ENCODE data around the gene ASTN2.

The ASTN2 gene

GRCh38 chr9:116980582-116981120 is 434.2 kb downstream of the ASTN2 start:
- no peak for DNase-seq (ENCODE audit: low read depth in 2 of 3, low spot score in 2 of 3)

GRCh38 chr9:116979456-116979855 is 435.4 kb downstream of the ASTN2 start:
- no peak for DNase-seq (ENCODE audit: low read depth in 2 of 3, low spot score in 2 of 3)

DNA sequence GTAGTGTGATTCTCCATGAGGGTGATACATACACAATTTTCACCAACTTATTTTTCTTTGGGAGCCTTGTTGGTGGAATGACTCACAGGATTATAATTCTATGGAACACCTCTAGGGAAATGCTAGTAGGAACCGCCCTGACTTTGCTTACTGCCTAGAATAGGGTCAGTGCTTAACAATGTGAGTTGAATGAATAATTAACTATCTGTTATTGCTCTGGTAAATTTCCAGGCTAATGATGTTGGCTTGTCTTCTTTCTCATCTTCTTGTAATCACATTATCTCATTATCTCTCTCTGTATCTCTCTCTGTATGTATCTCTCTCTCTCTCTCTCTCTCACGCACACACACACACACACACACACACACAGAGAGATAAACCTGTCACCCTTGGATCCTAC is 436.7 kb downstream of the ASTN2 start:
- no peak for DNase-seq (ENCODE audit: low read depth in 2 of 3, low spot score in 2 of 3)

- DNase-seq (ENCODE audit: low read depth in 2 of 3, low spot score in 2 of 3) = no peak
Observed at GRCh38 chr9:116975126-116975525, 439.7 kb downstream of the ASTN2 start.

- DNase-seq (ENCODE audit: low read depth in 2 of 3, low spot score in 2 of 3) = no peak
Observed at GRCh38 chr9:116966199-116966598, 448.7 kb downstream of the ASTN2 start.

- no peak for DNase-seq (ENCODE audit: low read depth in 2 of 3, low spot score in 2 of 3)
Observed at GRCh38 chr9:116964258-116964657, 450.6 kb downstream of the ASTN2 start.

DNA sequence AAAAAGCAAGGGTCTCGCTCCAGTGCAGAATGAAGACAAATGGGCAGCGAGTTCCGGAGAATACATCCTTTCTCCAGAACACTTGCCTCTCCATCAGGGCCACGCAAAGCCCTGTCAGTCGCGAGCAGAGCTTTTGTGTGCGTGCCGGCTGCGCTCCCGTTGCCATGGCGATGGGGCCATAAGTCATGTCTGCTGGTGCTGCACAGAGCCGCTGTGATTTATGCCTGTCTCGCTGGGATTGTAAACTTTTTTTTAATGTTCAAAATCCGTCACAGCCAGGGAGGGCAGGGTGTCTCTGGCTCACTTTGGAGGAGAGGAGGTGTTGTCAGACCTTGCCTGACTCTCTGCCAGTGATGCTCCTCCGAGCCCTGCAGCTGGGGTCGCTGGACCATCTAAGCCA is 455.0 kb downstream of the ASTN2 start:
- DNase-seq (ENCODE audit: low read depth in 2 of 3, low spot score in 2 of 3) = no peak

DNA sequence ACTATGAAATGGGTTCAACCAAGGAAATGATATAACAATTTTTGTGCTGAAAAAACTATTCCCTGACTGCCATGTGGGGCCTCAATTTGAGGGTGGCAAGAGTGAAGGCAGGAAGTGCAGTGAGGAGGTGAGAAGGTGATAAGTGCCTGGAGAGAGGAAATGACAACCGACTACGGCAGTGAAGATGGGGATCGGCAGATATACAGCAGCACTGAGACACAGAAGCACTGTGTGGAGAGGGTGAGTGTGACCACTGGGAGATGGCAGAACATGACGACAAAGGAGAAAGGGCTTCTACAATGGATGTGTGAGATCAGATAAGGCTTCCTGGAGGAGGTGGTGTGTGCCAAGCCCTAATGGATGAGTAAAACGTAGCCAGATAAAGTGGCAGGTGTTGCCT is 456.0 kb downstream of the ASTN2 start:
- no peak for DNase-seq (ENCODE audit: low read depth in 2 of 3, low spot score in 2 of 3)

- DNase-seq (ENCODE audit: low read depth in 2 of 3, low spot score in 2 of 3) = no peak
Observed at GRCh38 chr9:116954731-116955130, 460.1 kb downstream of the ASTN2 start.

DNA sequence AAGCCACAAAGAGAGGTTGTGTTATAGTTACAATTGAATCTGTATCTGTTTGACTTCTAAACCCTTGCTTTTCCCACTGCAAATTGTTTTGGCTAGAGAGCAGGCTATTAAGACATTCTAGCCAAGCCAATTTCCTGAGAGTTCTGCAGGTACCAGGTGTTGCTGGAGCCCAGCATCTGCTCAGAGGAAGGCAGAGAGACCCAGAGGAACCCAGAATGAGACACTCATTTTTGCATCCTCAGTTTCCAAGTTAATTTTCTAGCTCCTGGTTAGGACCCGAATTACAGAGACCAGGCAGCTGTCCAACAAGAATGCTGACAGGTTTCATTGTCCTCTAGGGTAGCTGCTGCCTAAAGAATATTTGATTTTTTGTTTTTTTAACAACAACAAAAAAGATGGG is 461.6 kb downstream of the ASTN2 start:
- DNase-seq (ENCODE audit: low read depth in 2 of 3, low spot score in 2 of 3) = no peak

DNA sequence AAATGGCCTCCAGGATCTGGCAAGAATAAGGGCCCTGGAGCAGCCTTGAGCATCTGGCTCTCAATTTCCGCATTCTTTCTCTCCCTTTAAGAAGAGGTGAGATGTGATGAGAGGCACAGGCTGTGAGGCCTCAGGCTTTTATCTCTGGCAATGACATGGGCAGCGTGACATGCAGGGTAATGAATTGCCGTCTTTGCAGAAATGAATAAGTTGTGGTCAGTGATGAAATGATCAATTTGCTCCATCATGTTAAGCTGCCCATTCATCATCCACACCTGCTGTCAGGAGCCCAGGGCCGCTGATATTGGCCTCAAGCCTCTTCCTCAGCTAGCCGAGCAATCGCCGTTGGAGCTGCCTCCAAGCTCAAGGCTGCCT is 462.4 kb downstream of the ASTN2 start:
- no peak for DNase-seq (ENCODE audit: low read depth in 2 of 3, low spot score in 2 of 3)

DNA sequence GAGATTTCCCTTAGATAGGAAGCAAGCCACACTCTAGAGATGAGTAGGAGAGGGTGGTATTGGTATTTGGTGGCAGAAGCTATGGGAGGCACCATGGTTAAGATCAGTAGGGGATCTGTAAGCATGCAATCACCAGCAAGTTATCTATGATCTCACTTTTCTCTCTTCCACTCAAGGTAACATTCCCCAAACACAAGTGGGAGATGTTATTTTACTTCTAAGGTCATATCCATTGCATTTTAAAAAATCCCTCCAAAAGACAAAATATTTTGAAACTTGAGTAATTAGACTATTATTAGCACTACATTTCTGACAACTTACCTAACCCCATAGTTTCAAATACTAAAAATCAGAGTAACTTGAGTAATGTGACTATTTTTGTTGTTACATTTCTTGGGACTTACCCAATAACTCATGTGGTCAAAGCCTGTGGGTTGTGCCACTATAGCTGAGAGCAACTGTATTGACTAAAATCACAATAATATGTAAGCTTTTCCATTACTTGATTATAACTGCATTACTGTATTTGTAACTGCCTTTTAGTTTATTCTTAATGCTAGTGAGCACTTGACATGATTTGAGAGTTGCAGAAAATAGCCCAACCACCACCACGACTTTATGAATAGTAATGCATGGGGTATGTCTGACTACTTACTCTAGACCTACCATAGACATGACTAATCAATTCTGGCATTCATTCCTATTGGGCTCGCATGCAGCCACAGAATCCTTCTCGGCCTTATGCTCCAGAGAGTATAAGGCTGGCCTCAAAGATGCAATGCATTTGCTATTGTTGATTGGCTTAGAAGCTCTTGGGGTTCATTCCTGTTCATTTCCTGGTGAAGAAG is 463.0 kb downstream of the ASTN2 start:
- DNase-seq (ENCODE audit: low read depth in 2 of 3, low spot score in 2 of 3) = no peak

DNA sequence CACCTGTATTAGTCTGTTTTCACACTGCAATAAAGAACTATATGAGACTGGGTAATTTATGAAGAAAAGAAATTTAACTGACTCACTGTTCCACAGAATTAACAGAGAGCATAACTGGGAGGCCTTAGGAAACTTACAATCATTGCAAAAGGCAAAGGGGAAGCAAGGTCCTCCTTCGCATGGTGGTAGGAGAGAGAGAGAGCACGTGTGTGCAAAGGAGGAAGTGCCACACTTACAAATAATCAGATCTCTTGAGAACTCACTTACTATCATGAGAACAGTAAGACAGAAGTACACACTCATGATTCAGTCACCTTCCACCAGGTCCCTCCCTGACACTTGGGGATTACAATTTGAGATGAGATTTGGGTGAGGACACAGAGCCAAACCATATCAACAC is 469.0 kb downstream of the ASTN2 start:
- DNase-seq (ENCODE audit: low read depth in 2 of 3, low spot score in 2 of 3) = no peak

DNA sequence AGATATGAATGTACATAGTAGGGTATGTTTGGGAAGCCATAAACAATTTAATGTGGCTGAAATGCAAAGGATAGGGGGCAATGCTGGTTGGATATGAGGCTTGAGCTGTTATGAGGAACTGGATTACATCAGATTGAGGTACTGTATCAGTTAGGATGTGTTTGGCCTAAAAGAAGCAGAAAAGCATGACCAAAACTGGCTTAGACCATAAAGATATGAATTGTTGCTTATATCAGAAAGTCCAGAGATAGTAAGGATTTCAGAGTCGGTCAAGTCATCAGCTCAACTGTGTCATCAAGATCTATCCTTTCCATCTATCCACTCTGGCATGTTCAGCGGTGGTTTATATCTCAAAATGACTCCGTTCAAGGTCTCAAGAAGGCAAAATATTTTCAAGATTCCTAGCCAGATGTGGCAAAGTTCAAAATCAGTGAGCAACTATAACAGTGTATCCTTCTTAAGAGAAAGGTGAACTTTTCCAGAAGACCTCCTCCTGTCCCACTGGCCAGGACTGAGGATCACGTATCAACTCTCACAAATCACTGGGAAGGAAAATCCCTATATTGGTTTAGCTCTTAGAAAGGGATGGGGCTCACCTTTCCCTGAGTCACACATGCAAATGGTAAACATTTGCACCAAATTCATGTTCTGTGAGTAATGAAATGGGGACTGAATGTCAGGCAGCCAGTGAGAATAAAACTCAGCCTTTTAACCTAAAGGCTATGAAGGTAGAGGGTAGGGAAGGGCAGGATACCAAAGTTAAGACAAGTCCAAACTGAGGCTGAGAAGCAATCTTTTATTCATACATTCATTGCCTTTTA is 469.9 kb downstream of the ASTN2 start:
- no peak for DNase-seq (ENCODE audit: low read depth in 2 of 3, low spot score in 2 of 3)

DNA sequence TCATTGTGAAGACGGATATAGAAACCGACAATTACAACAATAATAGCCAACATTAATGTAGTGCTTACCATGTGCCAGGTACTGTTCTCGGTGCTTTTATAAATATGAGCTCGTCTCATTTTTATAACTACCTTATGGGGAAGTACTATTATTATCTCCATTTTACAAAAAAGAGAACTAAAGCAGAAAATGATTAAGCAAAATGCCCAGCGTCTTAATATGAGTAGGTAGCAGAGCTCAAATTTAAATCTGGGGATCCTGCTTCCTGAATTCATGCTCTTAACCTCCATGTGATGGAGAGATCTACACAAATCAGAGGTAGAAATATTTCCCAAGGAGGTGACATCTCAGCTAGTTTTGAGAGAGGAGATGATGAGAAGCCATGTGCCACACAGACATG is 470.9 kb downstream of the ASTN2 start:
- DNase-seq (ENCODE audit: low read depth in 2 of 3, low spot score in 2 of 3) = no peak

GRCh38 chr9:116942593-116943061 is 472.2 kb downstream of the ASTN2 start:
- no peak for DNase-seq (ENCODE audit: low read depth in 2 of 3, low spot score in 2 of 3)

DNA sequence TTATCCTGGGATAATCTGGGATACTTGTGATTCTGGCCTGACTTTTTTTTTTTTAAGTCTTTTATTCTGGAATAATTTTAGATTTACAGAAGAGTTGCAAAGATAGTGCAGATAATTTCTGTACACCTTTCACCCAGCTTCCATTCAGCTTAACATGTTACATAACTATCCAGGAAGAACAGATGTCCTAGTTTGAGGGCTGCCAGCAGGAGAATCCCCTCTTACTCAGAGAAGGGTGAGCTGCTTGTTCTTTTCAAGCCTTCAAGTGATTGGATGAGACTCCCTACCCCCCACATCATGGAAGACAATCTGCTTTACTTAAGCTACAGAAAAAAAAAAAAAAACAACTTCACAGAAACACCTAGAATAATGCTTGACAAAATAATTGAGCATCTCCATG is 473.6 kb downstream of the ASTN2 start:
- DNase-seq (ENCODE audit: low read depth in 2 of 3, low spot score in 2 of 3) = no peak

GRCh38 chr9:116940614-116941215 is 474.1 kb downstream of the ASTN2 start:
- no peak for DNase-seq (ENCODE audit: low read depth in 2 of 3, low spot score in 2 of 3)

DNA sequence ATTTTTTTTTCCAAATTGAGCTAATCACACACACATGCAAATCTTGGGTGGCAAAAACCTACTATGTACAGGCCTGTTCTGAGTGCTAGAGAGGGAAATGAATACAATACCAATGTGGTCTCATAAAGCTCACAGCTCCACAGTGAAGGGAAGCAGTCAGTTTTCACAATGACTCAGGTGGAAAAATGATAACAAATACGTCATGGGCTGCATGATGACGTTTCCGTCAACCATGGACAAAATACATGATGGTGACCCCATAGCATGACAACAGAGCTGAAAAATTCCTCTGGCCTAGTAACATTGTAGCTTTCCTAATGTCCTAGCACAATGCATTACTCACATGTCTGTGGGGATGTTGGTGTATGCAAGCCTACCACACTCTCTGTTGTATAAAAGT is 475.2 kb downstream of the ASTN2 start:
- DNase-seq (ENCODE audit: low read depth in 2 of 3, low spot score in 2 of 3) = no peak

DNA sequence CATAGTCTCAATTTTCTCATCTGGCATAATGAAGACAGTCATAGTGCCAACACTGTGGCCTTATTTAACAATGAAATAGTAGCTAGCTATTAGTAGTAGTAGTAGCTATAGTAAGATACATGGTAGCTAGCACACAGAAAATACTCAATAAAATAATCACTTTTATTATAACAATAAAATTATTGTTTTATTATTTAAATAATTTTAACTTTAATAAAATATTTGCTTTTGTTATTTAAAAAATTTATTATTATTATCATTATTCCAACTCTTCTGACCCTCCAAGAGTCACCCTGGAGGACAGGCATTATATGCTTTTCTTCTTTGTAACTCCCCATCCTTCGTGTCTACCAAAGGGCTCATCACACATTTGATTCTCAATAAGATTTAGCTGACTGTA is 475.7 kb downstream of the ASTN2 start:
- no peak for DNase-seq (ENCODE audit: low read depth in 2 of 3, low spot score in 2 of 3)

DNA sequence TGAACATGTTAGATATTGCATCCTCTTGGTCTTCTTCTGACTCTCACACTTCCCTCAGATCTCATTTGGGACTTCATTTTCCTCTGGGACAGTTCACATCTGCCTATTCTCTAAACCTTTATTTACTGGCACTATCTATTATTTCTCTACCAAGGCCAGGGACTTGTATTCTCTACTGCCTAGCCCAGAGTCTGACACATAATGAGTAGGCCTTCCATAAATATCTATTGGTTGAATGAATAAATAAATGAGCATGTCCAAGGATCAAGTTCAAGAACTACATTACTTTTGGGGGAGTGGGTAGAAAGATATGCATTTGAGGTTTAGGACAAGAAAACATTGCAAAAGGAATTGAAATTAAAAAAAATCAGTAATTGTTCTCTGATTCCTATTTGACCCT is 477.5 kb downstream of the ASTN2 start:
- no peak for DNase-seq (ENCODE audit: low read depth in 2 of 3, low spot score in 2 of 3)
